HG03139 (cell line): Measurements from ENCODE around the gene GNA14.
"Not testable (repeated sequence)": the region's sequence is repeated elsewhere in the genome, so short reads cannot be mapped to it uniquely, and the experiment has no call there.

Experiments
- ATAC-seq: cut with Tn5 transposase; IDR thresholded peaks from one replicate; pipeline ENCODE4 v1.9.1; 2021; ENCODE audit not compliant: unreplicated experiment

GNA14 gene

GRCh38 chr9:77455312-77455927 lies 192.7 kb downstream of the GNA14 start:
- ATAC-seq, result no peak

- no peak for ATAC-seq
Measured at GRCh38 chr9:77454663-77455062, 193.5 kb downstream of the GNA14 start.

- no peak for ATAC-seq
Measured at GRCh38 chr9:77453825-77454647, 194.1 kb downstream of the GNA14 start.

GRCh38 chr9:77451507-77451906 lies 196.6 kb downstream of the GNA14 start:
- no peak for ATAC-seq

- ATAC-seq, result no peak
Measured at GRCh38 chr9:77450085-77450475, 198.0 kb downstream of the GNA14 start.

GRCh38 chr9:77449240-77450084 lies 198.7 kb downstream of the GNA14 start:
- no peak for ATAC-seq

- no peak for ATAC-seq
Measured at GRCh38 chr9:77447646-77448045, 200.5 kb downstream of the GNA14 start.

- ATAC-seq, result no peak
Measured at GRCh38 chr9:77442436-77442835, 205.7 kb downstream of the GNA14 start.

- ATAC-seq, result not testable (repeated sequence)
Measured at GRCh38 chr9:77441124-77441523, 207.0 kb downstream of the GNA14 start.

- no peak for ATAC-seq
Measured at GRCh38 chr9:77440057-77440456, 208.1 kb downstream of the GNA14 start.

- no peak for ATAC-seq
Measured at GRCh38 chr9:77438653-77439052, 209.5 kb downstream of the GNA14 start.

GRCh38 chr9:77435688-77436087 lies 212.4 kb downstream of the GNA14 start:
- no peak for ATAC-seq

- no peak for ATAC-seq
Measured at GRCh38 chr9:77435277-77435676, 212.8 kb downstream of the GNA14 start.

GRCh38 chr9:77433675-77434445 lies 214.3 kb downstream of the GNA14 start:
- ATAC-seq, result peak; percentile 92

- no peak for ATAC-seq
Measured at GRCh38 chr9:77432053-77432452, 216.1 kb downstream of the GNA14 start.

GRCh38 chr9:77429928-77430327 lies 218.2 kb downstream of the GNA14 start:
- ATAC-seq, result no peak

GRCh38 chr9:77427256-77427927 lies 220.7 kb downstream of the GNA14 start:
- no peak for ATAC-seq

- ATAC-seq, result no peak
Measured at GRCh38 chr9:77426712-77427111, 221.4 kb downstream of the GNA14 start.

- no peak for ATAC-seq
Measured at GRCh38 chr9:77424993-77425392, 223.1 kb downstream of the GNA14 start.

GRCh38 chr9:77423841-77424240 lies 224.3 kb downstream of the GNA14 start:
- ATAC-seq, result no peak
